ENCODE data around the gene POLR2C. TPM values are rescaled to one million over a fixed set of nuclear protein-coding genes. Genes with fewer than 3 reads are reported as not detected.
A peak's percentile ranks its signal among the peaks of the same experiment; 100 is the strongest.

The POLR2C gene
- total and polyA plus RNA-seq, 4 donors: 60.6 to 81.8 (median 74.1) TPM

DNA sequence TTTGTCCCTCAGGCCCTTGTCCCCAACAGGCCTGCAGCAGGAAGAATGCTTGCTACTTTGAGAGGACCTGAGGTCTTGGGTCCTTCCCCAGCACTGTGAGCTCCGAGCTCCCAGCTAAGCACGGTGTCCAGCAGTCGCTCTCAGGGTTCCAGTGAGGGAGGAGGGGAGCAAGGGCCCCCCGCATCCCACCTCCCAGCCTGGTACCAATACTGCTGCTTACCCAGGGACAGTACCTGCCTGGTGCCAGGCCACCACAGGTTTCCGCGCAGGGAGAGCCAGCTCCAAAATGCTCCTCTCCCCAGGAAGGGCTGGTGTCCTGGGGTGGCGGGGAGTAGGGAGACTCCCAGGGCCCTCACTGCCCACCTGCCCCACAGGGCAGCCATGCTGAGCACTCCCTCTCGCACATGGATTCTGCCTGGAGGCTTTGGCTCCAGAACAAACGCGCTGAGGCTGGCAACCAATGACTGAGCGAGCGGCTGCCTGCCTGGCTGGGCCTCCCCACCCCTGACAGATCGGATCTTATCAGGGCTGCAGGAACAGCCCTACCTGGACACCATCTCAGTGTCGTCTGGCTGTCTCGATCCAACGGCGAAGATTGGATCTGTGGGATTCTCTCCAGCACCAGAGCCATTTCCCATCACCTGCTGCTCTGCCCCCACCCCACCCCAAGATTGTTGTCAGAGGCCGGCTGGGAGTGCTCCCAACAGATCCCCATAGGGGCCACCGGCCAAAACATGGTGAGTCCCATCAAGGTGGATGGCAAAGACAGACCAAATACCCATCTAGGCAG lies 21.4 kb downstream of the POLR2C start:
- no peak overlapping the region for H3K4me3 ChIP-seq (ENCODE audit: low read depth, low read length)

DNA sequence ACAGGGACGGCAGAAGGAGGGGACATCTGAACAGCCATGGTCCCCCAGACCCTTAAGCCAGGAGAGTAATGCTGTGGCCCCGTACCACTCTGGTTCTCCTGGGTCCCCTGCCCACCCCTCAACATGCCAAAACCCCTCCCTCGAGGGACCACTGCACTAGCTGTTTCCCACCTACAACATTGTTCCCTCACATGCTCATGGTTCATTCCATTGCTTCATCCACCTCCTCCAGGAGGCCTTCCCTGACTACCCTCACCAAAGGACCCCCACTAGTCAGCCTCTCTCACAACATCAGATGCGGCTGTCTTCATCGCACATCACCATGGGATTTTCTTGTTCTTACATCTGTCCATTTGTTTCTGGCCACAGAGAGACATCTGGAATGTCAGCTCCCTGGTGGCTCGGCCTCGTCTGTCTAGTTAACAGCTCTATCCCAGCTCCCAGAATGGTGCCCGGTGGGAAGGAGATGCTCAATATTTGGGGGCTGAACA lies 22.1 kb downstream of the POLR2C start:
- peaks cover 44% of the 10 kb centered on the region for H3K4me1 ChIP-seq (ENCODE audit: control insufficient read depth, insufficient read depth, low read length)
- no peak for DNase-seq (ENCODE audit: low read depth in 4 of 6, low spot score in 6 of 6)
- no peaks in the 10 kb centered on the region for H3K9me3 ChIP-seq (ENCODE audit: control insufficient read depth, insufficient read depth, low read length)
- 82% methylated on average over 6 of the region's 8 CpGs for WGBS (ENCODE audit: insufficient coverage)
- no peaks in the 10 kb centered on the region for H3K27me3 ChIP-seq (ENCODE audit: control insufficient read depth, insufficient read depth, low read length)
- no peak overlapping the region for H3K27ac ChIP-seq (ENCODE audit: low read depth, low read length)
- no peaks in the 10 kb centered on the region for H3K36me3 ChIP-seq (ENCODE audit: control insufficient read depth, insufficient read depth, low read length)
- H3K4me3 ChIP-seq (ENCODE audit: low read depth, low read length): no peak overlapping the region

More for the DNA sequence above, 21.4 kb downstream of the POLR2C start:
- H3K27ac ChIP-seq (ENCODE audit: low read depth, low read length): no peak overlapping the region
- H3K9me3 ChIP-seq (ENCODE audit: control insufficient read depth, insufficient read depth, low read length): no peaks in the 10 kb centered on the region
- DNase-seq (ENCODE audit: low read depth in 4 of 6, low spot score in 6 of 6): peak in 2 of 6 donors; percentile 28 to 47
- WGBS (ENCODE audit: insufficient coverage): 66% methylated on average over 12 of the region's 19 CpGs
- no peaks in the 10 kb centered on the region for H3K27me3 ChIP-seq (ENCODE audit: control insufficient read depth, insufficient read depth, low read length)
- H3K4me1 ChIP-seq (ENCODE audit: control insufficient read depth, insufficient read depth, low read length): peaks cover 50% of the 10 kb centered on the region
- H3K36me3 ChIP-seq (ENCODE audit: control insufficient read depth, insufficient read depth, low read length): no peaks in the 10 kb centered on the region

- H3K9me3 ChIP-seq (ENCODE audit: control insufficient read depth, insufficient read depth, low read length): no peaks in the 10 kb centered on the region
- H3K4me3 ChIP-seq (ENCODE audit: low read depth, low read length): peak overlapping the region; percentile 63
- H3K36me3 ChIP-seq (ENCODE audit: control insufficient read depth, insufficient read depth, low read length): no peaks in the 10 kb centered on the region
- no peaks in the 10 kb centered on the region for H3K27me3 ChIP-seq (ENCODE audit: control insufficient read depth, insufficient read depth, low read length)
- peaks cover 36% of the 10 kb centered on the region for H3K4me1 ChIP-seq (ENCODE audit: control insufficient read depth, insufficient read depth, low read length)
- 64% methylated on average over 14 of the region's 14 CpGs for WGBS (ENCODE audit: insufficient coverage)
- no peak for DNase-seq (ENCODE audit: low read depth in 4 of 6, low spot score in 6 of 6)
- no peak overlapping the region for H3K27ac ChIP-seq (ENCODE audit: low read depth, low read length)
Observed at GRCh38 chr16:57485091-57485915, 22.8 kb downstream of the POLR2C start.

- WGBS (ENCODE audit: insufficient coverage): under 1% methylated on average over 73 of the region's 73 CpGs
- H3K4me3 ChIP-seq (ENCODE audit: low read depth, low read length): peak within 1 kb of the TSS; percentile 63
- H3K9me3 ChIP-seq (ENCODE audit: control insufficient read depth, insufficient read depth, low read length): no peaks in the 10 kb centered on the region
- no peak within 1 kb of the TSS for H3K27ac ChIP-seq (ENCODE audit: low read depth, low read length)
- no peaks in the 10 kb centered on the region for H3K27me3 ChIP-seq (ENCODE audit: control insufficient read depth, insufficient read depth, low read length)
- no peaks in the 10 kb centered on the region for H3K36me3 ChIP-seq (ENCODE audit: control insufficient read depth, insufficient read depth, low read length)
- peaks cover 28% of the 10 kb centered on the region for H3K4me1 ChIP-seq (ENCODE audit: control insufficient read depth, insufficient read depth, low read length)
- DNase-seq (ENCODE audit: low read depth in 4 of 6, low spot score in 6 of 6): peak in 4 of 6 donors; percentile 38 to 85 (median 64)
Observed at GRCh38 chr16:57485916-57486857, 23.7 kb downstream of the POLR2C start, which contains the start of gene DOK4. Gene DOK4, minus strand, starts transcription at chr16:57486493. Its CDS starts 6,986 bp downstream, at chr16:57479507.

GRCh38 chr16:57486858-57487834 lies 24.7 kb downstream of the POLR2C start:
- Histone ChIP-seq H3K4me3 (ENCODE audit: low read depth, low read length) (peak overlapping the region; percentile 44), H3K27me3 (ENCODE audit: control insufficient read depth, insufficient read depth, low read length) (no peaks in the 10 kb centered on the region), H3K27ac (ENCODE audit: low read depth, low read length) (no peak overlapping the region), H3K36me3 (ENCODE audit: control insufficient read depth, insufficient read depth, low read length) (no peaks in the 10 kb centered on the region), H3K4me1 (ENCODE audit: control insufficient read depth, insufficient read depth, low read length) (peaks cover 28% of the 10 kb centered on the region), H3K9me3 (ENCODE audit: control insufficient read depth, insufficient read depth, low read length) (no peaks in the 10 kb centered on the region)
- no peak for DNase-seq (ENCODE audit: low read depth in 4 of 6, low spot score in 6 of 6)
- WGBS (ENCODE audit: insufficient coverage): 73% methylated on average over 6 of the region's 8 CpGs

DNA sequence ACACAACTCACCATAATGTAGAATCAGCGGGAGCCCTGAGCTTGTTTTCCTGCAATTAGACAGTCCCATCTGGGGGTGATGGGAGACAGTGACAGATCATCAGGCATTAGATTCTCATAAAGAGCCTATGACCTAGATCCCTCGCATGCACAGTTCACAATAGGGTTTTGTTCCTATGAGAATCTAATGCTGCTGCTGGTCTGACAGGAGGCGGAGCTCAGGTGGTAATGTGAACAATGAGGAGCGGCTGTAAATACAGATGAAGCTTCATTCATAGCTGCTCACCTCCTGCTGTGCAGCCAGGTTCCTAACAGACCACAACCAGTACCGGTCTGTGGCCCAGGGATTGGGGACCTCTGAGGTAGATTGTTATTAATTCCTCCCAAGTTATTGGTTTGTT lies 26.8 kb downstream of the POLR2C start:
- DNase-seq (ENCODE audit: low read depth in 4 of 6, low spot score in 6 of 6): no peak
- WGBS (ENCODE audit: insufficient coverage): 84% methylated on average over 3 of the region's 5 CpGs

DNA sequence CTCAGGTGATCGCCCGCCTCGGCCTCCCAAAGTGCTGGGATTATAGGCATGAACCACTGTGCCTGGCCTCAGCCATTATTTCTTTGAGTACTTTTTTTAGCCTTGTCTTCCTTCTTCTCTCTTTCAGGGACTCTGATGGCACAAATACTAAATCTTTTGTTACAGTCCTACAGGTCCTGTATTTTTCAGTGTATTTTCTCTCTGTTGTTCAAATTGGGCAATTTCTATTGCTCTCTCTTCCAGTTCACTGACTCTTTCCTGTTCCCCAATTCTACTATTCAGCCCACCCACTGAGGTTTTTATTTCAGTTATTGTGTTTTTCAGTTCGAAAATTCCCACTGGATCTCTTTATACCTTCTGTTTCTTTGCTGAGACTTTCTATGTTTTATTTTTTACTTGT lies 31.3 kb downstream of the POLR2C start:
- Histone ChIP-seq H3K27me3 (ENCODE audit: control insufficient read depth, insufficient read depth, low read length) (no peaks in the 10 kb centered on the region), H3K4me3 (ENCODE audit: low read depth, low read length) (no peak overlapping the region), H3K4me1 (ENCODE audit: control insufficient read depth, insufficient read depth, low read length) (peaks cover 4% of the 10 kb centered on the region), H3K36me3 (ENCODE audit: control insufficient read depth, insufficient read depth, low read length) (no peaks in the 10 kb centered on the region), H3K9me3 (ENCODE audit: control insufficient read depth, insufficient read depth, low read length) (no peaks in the 10 kb centered on the region), H3K27ac (ENCODE audit: low read depth, low read length) (no peak overlapping the region)
- WGBS (ENCODE audit: insufficient coverage): 83% methylated on average over 3 of the region's 4 CpGs
- no peak for DNase-seq (ENCODE audit: low read depth in 4 of 6, low spot score in 6 of 6)

More for the DNA sequence above, 26.8 kb downstream of the POLR2C start:
- Histone ChIP-seq H3K36me3 (ENCODE audit: control insufficient read depth, insufficient read depth, low read length) (no peaks in the 10 kb centered on the region), H3K4me3 (ENCODE audit: low read depth, low read length) (no peak overlapping the region), H3K27ac (ENCODE audit: low read depth, low read length) (no peak overlapping the region), H3K4me1 (ENCODE audit: control insufficient read depth, insufficient read depth, low read length) (peaks cover 21% of the 10 kb centered on the region), H3K27me3 (ENCODE audit: control insufficient read depth, insufficient read depth, low read length) (no peaks in the 10 kb centered on the region), H3K9me3 (ENCODE audit: control insufficient read depth, insufficient read depth, low read length) (no peaks in the 10 kb centered on the region)

- Histone ChIP-seq H3K4me3 (ENCODE audit: low read depth, low read length) (no peak overlapping the region), H3K27me3 (ENCODE audit: control insufficient read depth, insufficient read depth, low read length) (peaks cover 4% of the 10 kb centered on the region), H3K9me3 (ENCODE audit: control insufficient read depth, insufficient read depth, low read length) (no peaks in the 10 kb centered on the region), H3K36me3 (ENCODE audit: control insufficient read depth, insufficient read depth, low read length) (no peaks in the 10 kb centered on the region), H3K4me1 (ENCODE audit: control insufficient read depth, insufficient read depth, low read length) (peaks cover 4% of the 10 kb centered on the region), H3K27ac (ENCODE audit: low read depth, low read length) (no peak overlapping the region)
- 45% methylated on average over 9 of the region's 13 CpGs for whole genome bisulfite sequencing (ENCODE audit: insufficient coverage)
- DNase-seq (ENCODE audit: low read depth in 4 of 6, low spot score in 6 of 6): no peak
Observed at GRCh38 chr16:57497121-57497520, 34.6 kb downstream of the POLR2C start.
